SKM-1 (cell line): ENCODE results near the gene HNRNPLL.

Source experiments
- DNase-seq: peaks from one replicate; lab custom pipeline; 2025; ENCODE audit not compliant: unreplicated experiment; lab: John Stamatoyannopoulos, UW

HNRNPLL gene

GRCh38 chr2:38533757-38534545 is 68.8 kb downstream of the HNRNPLL start:
- DNase-seq, result no peak

- DNase-seq, result no peak
These were observed 69.5 kb downstream of the HNRNPLL start for GRCh38 chr2:38533180-38533579.

- no peak for DNase-seq
These were observed 70.4 kb downstream of the HNRNPLL start for GRCh38 chr2:38532366-38532765.

GRCh38 chr2:38529208-38529607 is 73.5 kb downstream of the HNRNPLL start:
- no peak for DNase-seq

- no peak for DNase-seq
These were observed 74.2 kb downstream of the HNRNPLL start for GRCh38 chr2:38528534-38528933.

GRCh38 chr2:38528008-38528442 is 74.7 kb downstream of the HNRNPLL start:
- no peak for DNase-seq

- no peak for DNase-seq
These were observed 75.3 kb downstream of the HNRNPLL start for GRCh38 chr2:38527338-38528007.

- no peak for DNase-seq
These were observed 76.5 kb downstream of the HNRNPLL start for GRCh38 chr2:38526195-38526594.

GRCh38 chr2:38524580-38524979 is 78.1 kb downstream of the HNRNPLL start:
- DNase-seq, result no peak

- DNase-seq, result no peak
These were observed 78.8 kb downstream of the HNRNPLL start for GRCh38 chr2:38523728-38524437.

- no peak for DNase-seq
These were observed 79.9 kb downstream of the HNRNPLL start for GRCh38 chr2:38522754-38523349.

- no peak for DNase-seq
These were observed 80.9 kb downstream of the HNRNPLL start for GRCh38 chr2:38521835-38522234.

- no peak for DNase-seq
These were observed 85.4 kb downstream of the HNRNPLL start for GRCh38 chr2:38517284-38517683.

- no peak for DNase-seq
These were observed 86.2 kb downstream of the HNRNPLL start for GRCh38 chr2:38516526-38516925.

- no peak for DNase-seq
These were observed 86.6 kb downstream of the HNRNPLL start for GRCh38 chr2:38516122-38516521.

GRCh38 chr2:38515155-38516074 is 87.3 kb downstream of the HNRNPLL start:
- no peak for DNase-seq

- no peak for DNase-seq
These were observed 88.0 kb downstream of the HNRNPLL start for GRCh38 chr2:38514603-38515154.

- no peak for DNase-seq
These were observed 90.5 kb downstream of the HNRNPLL start for GRCh38 chr2:38512211-38512610.
